ENCODE data around the gene ZNF619. TPM values are rescaled to one million over a fixed set of nuclear protein-coding genes. Genes with fewer than 3 reads are reported as not detected.

ZNF619 gene
- total and polyA plus RNA-seq, 2 of the 13 experiments (the other 11 are each of a cell fraction or from before 2014, with no cell fraction given): 0.83 to 5.2 TPM

DNA sequence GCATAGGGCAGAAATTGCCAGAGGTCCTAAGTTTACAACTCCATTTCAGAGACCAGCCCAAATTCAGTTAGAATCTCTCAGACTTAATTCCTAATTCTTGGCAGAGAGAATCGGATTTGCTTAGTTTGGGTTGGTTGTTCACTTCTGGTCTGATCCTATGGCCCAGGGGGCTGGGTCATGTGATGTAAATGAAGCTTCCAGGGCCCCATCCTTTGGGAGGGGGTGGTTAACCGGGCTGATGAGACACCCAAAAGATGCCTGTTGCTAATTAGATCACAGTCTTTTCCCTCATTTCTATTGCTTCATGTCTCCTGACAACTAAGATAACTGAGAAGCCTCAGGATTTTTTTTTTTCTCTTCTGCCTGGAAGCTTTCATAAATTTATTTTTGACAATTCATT lies 17.8 kb downstream of the ZNF619 start (continued):
- TF ChIP-seq, protein P1, sequence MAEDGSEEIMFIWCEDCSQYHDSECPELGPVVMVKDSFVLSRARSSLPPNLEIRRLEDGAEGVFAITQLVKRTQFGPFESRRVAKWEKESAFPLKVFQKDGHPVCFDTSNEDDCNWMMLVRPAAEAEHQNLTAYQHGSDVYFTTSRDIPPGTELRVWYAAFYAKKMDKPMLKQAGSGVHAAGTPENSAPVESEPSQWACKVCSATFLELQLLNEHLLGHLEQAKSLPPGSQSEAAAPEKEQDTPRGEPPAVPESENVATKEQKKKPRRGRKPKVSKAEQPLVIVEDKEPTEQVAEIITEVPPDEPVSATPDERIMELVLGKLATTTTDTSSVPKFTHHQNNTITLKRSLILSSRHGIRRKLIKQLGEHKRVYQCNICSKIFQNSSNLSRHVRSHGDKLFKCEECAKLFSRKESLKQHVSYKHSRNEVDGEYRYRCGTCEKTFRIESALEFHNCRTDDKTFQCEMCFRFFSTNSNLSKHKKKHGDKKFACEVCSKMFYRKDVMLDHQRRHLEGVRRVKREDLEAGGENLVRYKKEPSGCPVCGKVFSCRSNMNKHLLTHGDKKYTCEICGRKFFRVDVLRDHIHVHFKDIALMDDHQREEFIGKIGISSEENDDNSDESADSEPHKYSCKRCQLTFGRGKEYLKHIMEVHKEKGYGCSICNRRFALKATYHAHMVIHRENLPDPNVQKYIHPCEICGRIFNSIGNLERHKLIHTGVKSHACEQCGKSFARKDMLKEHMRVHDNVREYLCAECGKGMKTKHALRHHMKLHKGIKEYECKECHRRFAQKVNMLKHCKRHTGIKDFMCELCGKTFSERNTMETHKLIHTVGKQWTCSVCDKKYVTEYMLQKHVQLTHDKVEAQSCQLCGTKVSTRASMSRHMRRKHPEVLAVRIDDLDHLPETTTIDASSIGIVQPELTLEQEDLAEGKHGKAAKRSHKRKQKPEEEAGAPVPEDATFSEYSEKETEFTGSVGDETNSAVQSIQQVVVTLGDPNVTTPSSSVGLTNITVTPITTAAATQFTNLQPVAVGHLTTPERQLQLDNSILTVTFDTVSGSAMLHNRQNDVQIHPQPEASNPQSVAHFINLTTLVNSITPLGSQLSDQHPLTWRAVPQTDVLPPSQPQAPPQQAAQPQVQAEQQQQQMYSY (CRISPR knock-in tag; IDR thresholded peaks at IDR 0.05): no peak
- no peak for TF ChIP-seq POLR2AphosphoS2 (IDR thresholded peaks at IDR 0.05; ENCODE audit: low read depth, low read length)
- no peak for TF ChIP-seq ZFP41 (CRISPR knock-in tag; IDR thresholded peaks at IDR 0.05; ENCODE audit: borderline replicate concordance)
- no peak for TF ChIP-seq U2AF1 (optimal IDR thresholded peaks at IDR 0.05; ENCODE audit: low read depth, low read length)
- no peak for TF ChIP-seq MTA1 (CRISPR knock-in tag; IDR thresholded peaks at IDR 0.05; ENCODE audit: borderline replicate concordance)
- no peak for TF ChIP-seq ARID2 (CRISPR knock-in tag; IDR thresholded peaks at IDR 0.05; ENCODE audit: borderline replicate concordance)

DNA sequence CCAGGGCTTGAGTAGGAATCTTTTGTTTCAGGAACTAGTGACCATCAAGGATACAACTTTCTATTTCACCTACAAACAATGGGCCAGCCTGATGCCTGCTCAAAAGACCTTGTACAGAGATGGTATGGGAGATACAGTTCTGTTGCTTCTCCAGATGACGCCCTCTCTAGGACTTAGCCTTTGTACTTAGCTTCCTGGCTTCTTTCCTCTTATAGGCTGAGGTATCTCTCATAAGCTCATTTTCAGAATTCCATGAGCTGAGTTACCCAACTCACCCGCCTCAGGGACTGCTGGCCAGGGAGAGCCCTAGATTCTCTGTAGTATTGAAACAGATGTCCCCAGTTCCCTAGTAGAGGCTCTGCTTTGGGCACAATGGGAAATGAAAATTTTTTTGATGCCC lies 20.4 kb downstream of the ZNF619 start:
- no peaks in the 10 kb centered on the region for H3K79me2 ChIP-seq (ENCODE audit: insufficient read depth, low read length)
- ChIA-PET POLR2A (interaction anchor here (0.6 to 2.9 kb wide), 3 partner anchors 8 to 40 kb away, joined by 4 to 19 read pairs (median 5); partner anchors contain the start of genes RPL14, ZNF620 and ZNF621), CTCF (ENCODE audit: low intra/inter-chr PET ratio, low total read pairs) (no interaction called here)
- no peak overlapping the region for H3K9ac ChIP-seq (ENCODE audit: insufficient read depth, low read depth, low read length)
- in situ Hi-C loops (cut with HindIII; ENCODE audit: extremely low pct_ligation_motif_present, low pct_unique_long_range_greater_than_20kb) (no loop called here), intact Hi-C loops (cut with micrococcal nuclease; ENCODE audit: unreplicated experiment) (no loop called here)
- WGBS (ENCODE audit: low lambda C conversion rate): 4% methylated on average over 2 of the region's 2 CpGs
- H3K4me3 ChIP-seq (replicated peaks in 1 of 3; ENCODE audit: insufficient read depth in 1 of 3, low read depth in 2 of 3, low read length in 3 of 3): no peak overlapping the region
- H4K20me1 ChIP-seq (ENCODE audit: insufficient read depth, low read length): no peaks in the 10 kb centered on the region
- no peaks in the 10 kb centered on the region for H3K36me3 ChIP-seq (replicated peaks in 1 of 2; ENCODE audit: control insufficient read depth in 1 of 2, insufficient read depth in 2 of 2, low read length in 2 of 2)
- H3K4me2 ChIP-seq (ENCODE audit: low read depth, low read length): peak overlapping the region; percentile 37
- DNase-seq (ENCODE audit: low spot score): peak; percentile 87
- BruUV-seq (replicated peaks): no TSS peak
- no peaks in the 10 kb centered on the region for H3K27me3 ChIP-seq (ENCODE audit: control insufficient read depth in 1 of 2, insufficient read depth in 2 of 2, low read length in 2 of 2)
- peak; percentile 99 for ATAC-seq
- peaks cover 15% of the 10 kb centered on the region for H3K4me1 ChIP-seq (ENCODE audit: insufficient read depth, low read length)
- no peaks in the 10 kb centered on the region for H3K9me3 ChIP-seq (ENCODE audit: low read length)
- H3K27ac ChIP-seq (ENCODE audit: extremely low read length, insufficient read depth, low read length): peak overlapping the region; percentile 9
- FAIRE-seq: peak; percentile 63
- no peak overlapping the region for H2AFZ ChIP-seq (ENCODE audit: low read length)
- no peak for TF ChIP-seq ZNF782 (CRISPR knock-in tag; IDR thresholded peaks at IDR 0.05; ENCODE audit: borderline replicate concordance)
- no peak for TF ChIP-seq ZSCAN29 (CRISPR knock-in tag; conservative IDR thresholded peaks at IDR 0.05)
- 0 out of 2 replicates have a peak, but pooled peaks have one; percentile 24 for TF ChIP-seq KAT8 (CRISPR knock-in tag; IDR thresholded peaks at IDR 0.05)
- TF ChIP-seq ASH2L (IDR thresholded peaks at IDR 0.05; ENCODE audit: insufficient read length, low read depth, low read length): peak; percentile 16
- 0 out of 2 replicates have a peak, but pooled peaks have one; percentile 37 for TF ChIP-seq SOX5 (CRISPR knock-in tag; IDR thresholded peaks at IDR 0.05; ENCODE audit: borderline replicate concordance)
- peak; percentile 85 for TF ChIP-seq ZNF12 (CRISPR knock-in tag; IDR thresholded peaks at IDR 0.05)
- no peak for TF ChIP-seq ZNF615 (CRISPR knock-in tag; IDR thresholded peaks at IDR 0.05; ENCODE audit: borderline replicate concordance)
- TF ChIP-seq JARID2 (CRISPR knock-in tag; IDR thresholded peaks at IDR 0.05; ENCODE audit: insufficient replicate concordance): no peak
- peak; percentile 66; the same call in 1 of the 2 replicates for TF ChIP-seq CEBPB (IDR thresholded peaks at IDR 0.05; ENCODE audit: borderline replicate concordance, low read depth, low read length)
- TF ChIP-seq CEBPG (CRISPR knock-in tag; IDR thresholded peaks at IDR 0.05): 0 out of 2 replicates have a peak, but pooled peaks have one; percentile 18
- TF ChIP-seq ZNF432 (CRISPR knock-in tag; IDR thresholded peaks at IDR 0.05; ENCODE audit: borderline replicate concordance): no peak
- TF ChIP-seq SCMH1 (CRISPR knock-in tag; IDR thresholded peaks at IDR 0.05; ENCODE audit: borderline replicate concordance): no peak
- TF ChIP-seq ZNF709 (CRISPR knock-in tag; IDR thresholded peaks at IDR 0.05): no peak
- TF ChIP-seq SOX6 (IDR thresholded peaks at IDR 0.05): no peak
- TF ChIP-seq SOX6 (CRISPR knock-in tag; IDR thresholded peaks at IDR 0.05): peak; percentile 45
- no peak for TF ChIP-seq ZNF605 (CRISPR knock-in tag; IDR thresholded peaks at IDR 0.05)

Data from HepG2 (cell line).